SK-N-SH (cell line): Measurements from ENCODE around the gene PACSIN3. TPM values are rescaled to one million over a fixed set of nuclear protein-coding genes. Genes with fewer than 3 reads are reported as not detected.

ENCODE experiments used
- CTCF ChIA-PET: fragments of 300-600, 350-600 bp; formaldehyde crosslinking; extraction: SDS; loops from one replicate; lab custom pipeline; 2021; lab: Yijun Ruan, JAX
- POLR2A ChIA-PET: fragments of 350-600 bp; sonication (Branson Sonifier 250); formaldehyde crosslinking; extraction: SDS; loops from one replicate; lab custom pipeline; 2020; ENCODE audit warnings: antibody characterized with exemption, inconsistent platforms; lab: Yijun Ruan, JAX
- DNase-seq: peaks from one replicate; pipeline ENCODE4 v3.0.0; 2012
- H2AFZ ChIP-seq: fragments of 200-600 bp; sonication (generic); 2 replicates; pipeline ENCODE4 v1.8.1; 2016; ENCODE audit warnings: antibody characterized with exemption, mild to moderate bottlenecking, low read depth
- H3F3A ChIP-seq: fragments of 200-600 bp; sonication (generic); replicated peaks from 2 replicates; pipeline ENCODE3; 2016; ENCODE audit warnings: antibody characterized with exemption, mild to moderate bottlenecking; ENCODE audit not compliant: insufficient read depth
- H3K27ac ChIP-seq, 2 experiments: fragments of 200-500 bp in 1 of 2; fragments of 200-600 bp in 1 of 2; sonication (Bioruptor generic) in 1 of 2; sonication (generic), shearing (Covaris generic) in 1 of 2; 2 replicates each; pipeline versions ENCODE4 v1.5.1 to v1.6.1; 2014 to 2016; ENCODE audit warnings: low read depth in 2 of 2, inconsistent platforms in 1 of 2, low read length in 1 of 2, mild to moderate bottlenecking in 1 of 2, mixed read lengths in 1 of 2
- H3K27me3 ChIP-seq: fragments of 200-600 bp; sonication (generic), shearing (Covaris generic); 2 replicates; pipeline ENCODE4 v1.6.1; 2016; ENCODE audit warnings: mixed run types; ENCODE audit not compliant: insufficient read depth
- H3K36me3 ChIP-seq, 2 experiments: fragments of 200-500 bp in 1 of 2; fragments of 200-600 bp in 1 of 2; sonication (Bioruptor generic) in 1 of 2; sonication (generic) in 1 of 2; replicated peaks in 1 of 2; 2 replicates each; pipeline versions ENCODE3 to v1.5.1; 2014 to 2016; ENCODE audit warnings: low read length in 1 of 2, mild to moderate bottlenecking in 1 of 2; ENCODE audit not compliant: insufficient read depth in 2 of 2, control insufficient read depth in 1 of 2
- H3K4me1 ChIP-seq, 2 experiments: fragments of 200-500 bp in 1 of 2; fragments of 200-600 bp in 1 of 2; sonication (Bioruptor generic) in 1 of 2; sonication (generic), shearing (Covaris generic) in 1 of 2; 2 replicates each; pipeline versions ENCODE4 v1.5.1 to v1.6.1; 2014 to 2016; ENCODE audit warnings: low read depth in 1 of 2, low read length in 1 of 2, mixed run types in 1 of 2; ENCODE audit not compliant: insufficient read depth in 2 of 2, control insufficient read depth in 1 of 2
- H3K4me2 ChIP-seq: fragments of 200-600 bp; sonication (generic), shearing (Covaris generic); 2 replicates; pipeline ENCODE4 v1.6.1; 2017; ENCODE audit warnings: mixed run types
- H3K4me3 ChIP-seq, 2 experiments: fragments of 200-500 bp in 1 of 2; fragments of 200-600 bp in 1 of 2; sonication (Bioruptor generic) in 1 of 2; sonication (generic), shearing (Covaris generic) in 1 of 2; 2 replicates each; pipeline versions ENCODE4 v1.5.1 to v1.8.1; 2014 to 2016; ENCODE audit warnings: low read depth in 2 of 2, inconsistent platforms in 1 of 2, low read length in 1 of 2, mild to moderate bottlenecking in 1 of 2, mixed read lengths in 1 of 2, moderate library complexity in 1 of 2
- H3K79me2 ChIP-seq: fragments of 200-600 bp; sonication (generic); 2 replicates; pipeline ENCODE4 v1.8.1; 2017; ENCODE audit warnings: mild to moderate bottlenecking; ENCODE audit not compliant: insufficient read depth
- H3K9ac ChIP-seq: fragments of 200-600 bp; sonication (generic); 2 replicates; pipeline ENCODE4 v1.6.1; 2017; ENCODE audit warnings: mixed run types
- H3K9me2 ChIP-seq: fragments of 200-600 bp; sonication (generic); 2 replicates; pipeline ENCODE4 v1.6.1; 2017; ENCODE audit warnings: mixed run types
- H3K9me3 ChIP-seq: fragments of 200-600 bp; sonication (generic); 2 replicates; pipeline ENCODE4 v1.6.1; 2017; ENCODE audit warnings: mixed run types, mild to moderate bottlenecking, moderate library complexity
- H4K20me1 ChIP-seq: fragments of 200-600 bp; sonication (generic); 2 replicates; pipeline ENCODE4 v1.6.1; 2017; ENCODE audit warnings: mild to moderate bottlenecking, mixed run types; ENCODE audit not compliant: insufficient read depth
- CHD2 ChIP-seq: fragments of 150-350 bp; IDR thresholded peaks from 2 replicates; pipeline ENCODE4 v1.6.1; 2018; ENCODE audit warnings: low read length; ENCODE audit not compliant: partially characterized antibody
- EZH2phosphoT487 ChIP-seq: fragments of 200-600 bp; sonication (generic); IDR thresholded peaks from 2 replicates; pipeline ENCODE4 v1.6.1; 2017; ENCODE audit warnings: low read depth, mixed run types, mild to moderate bottlenecking, antibody characterized with exemption, moderate library complexity, borderline replicate concordance
- FOXJ3 ChIP-seq: sonication (generic); formaldehyde crosslinking; IDR thresholded peaks from 2 replicates; pipeline ENCODE4 v1.5.1; 2020; ENCODE audit warnings: mild to moderate bottlenecking, missing genetic modification reagents
- FOXM1 ChIP-seq: IDR thresholded peaks from 2 replicates; pipeline ENCODE4 v1.4.0; 2012; ENCODE audit warnings: low read depth, mild to moderate bottlenecking
- GATA2 ChIP-seq: sonication (generic); formaldehyde crosslinking; IDR thresholded peaks from 2 replicates; pipeline ENCODE4 v1.5.0; 2020; ENCODE audit warnings: mild to moderate bottlenecking, missing genetic modification reagents
- JUND ChIP-seq: IDR thresholded peaks from 2 replicates; pipeline ENCODE4 v1.4.0; 2012
- MEF2A ChIP-seq: IDR thresholded peaks from 2 replicates; pipeline ENCODE4 v1.4.0; 2012; ENCODE audit warnings: low read depth, borderline replicate concordance
- NFIC ChIP-seq: IDR thresholded peaks from 2 replicates; pipeline ENCODE4 v1.4.0; 2012; ENCODE audit warnings: borderline replicate concordance
- RAD21 ChIP-seq: IDR thresholded peaks from 2 replicates; pipeline ENCODE4 v1.6.1; 2012; ENCODE audit warnings: mild to moderate bottlenecking, low read length
- RFX5 ChIP-seq: IDR thresholded peaks from 2 replicates; pipeline ENCODE4 v1.6.1; 2012; ENCODE audit warnings: mild to moderate bottlenecking, improper control_type of control experiment, low read length
- SIN3A ChIP-seq: IDR thresholded peaks from 2 replicates; pipeline ENCODE4 v1.6.1; 2012; ENCODE audit warnings: low read depth, mild to moderate bottlenecking, low read length, moderate library complexity, borderline replicate concordance
- SMC3 ChIP-seq: IDR thresholded peaks from 2 replicates; pipeline ENCODE4 v1.6.1; 2012; ENCODE audit warnings: low read depth, low read length, improper control_type of control experiment
- TCF12 ChIP-seq: IDR thresholded peaks from 2 replicates; pipeline ENCODE4 v1.4.0; 2012
- TEAD4 ChIP-seq: IDR thresholded peaks from 2 replicates; pipeline ENCODE4 v1.4.0; 2012; ENCODE audit warnings: mild to moderate bottlenecking, borderline replicate concordance; ENCODE audit not compliant: insufficient read depth
- WGBS: methylation state at CpG from one replicate; pipeline ENCODE4 v1.1.6; 2017; ENCODE audit warnings: low lambda C conversion rate; 5-methylcytosine and 5-hydroxymethylcytosine counted together
- polyA plus RNA-seq, 3 experiments: library from polyadenylated mRNA; depleted of rRNA; stranded (reverse); fragments of >200 nt; gene quantifications; 2 replicates each; pipeline ENCODE4 v1.2.3, GENCODE V29; 2012
- TF ChIP-seq, protein P1 (sequence below): IDR thresholded peaks from 2 replicates; pipeline ENCODE4 v1.6.1; 2012; ENCODE audit warnings: mild to moderate bottlenecking, low read depth, low read length, moderate library complexity
- TF ChIP-seq, protein P2 (sequence below): fragments of 200-600 bp; sonication (generic); IDR thresholded peaks from 2 replicates; pipeline ENCODE4 v1.6.1; 2017; ENCODE audit warnings: antibody characterized with exemption, mild to moderate bottlenecking, moderate library complexity
- TF ChIP-seq, protein P3 (sequence below): IDR thresholded peaks from 2 replicates; pipeline ENCODE4 v1.4.0; 2012; ENCODE audit warnings: low read depth

PACSIN3 gene
- polyA plus RNA-seq, 1 of the 3 experiments (the other 2 are of a cell fraction): 31.1 TPM

DNA sequence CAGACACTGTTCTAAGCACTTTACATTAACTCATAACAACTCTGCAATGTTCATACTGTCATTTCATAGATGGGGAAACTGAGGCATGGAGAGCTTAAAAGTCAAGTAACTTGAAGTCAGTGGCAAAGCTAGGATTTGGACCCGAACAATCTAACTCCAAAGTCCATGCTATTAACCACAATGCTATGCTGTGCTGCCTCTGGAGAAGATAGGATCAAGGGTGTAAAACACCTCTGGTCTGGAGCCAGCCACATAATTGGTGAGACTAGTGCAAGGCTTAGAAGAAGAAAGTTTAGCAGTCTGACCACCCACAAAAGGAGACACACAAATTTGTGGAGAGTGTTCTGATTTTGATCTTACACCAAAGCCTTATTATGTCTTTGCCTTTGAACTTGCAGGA is 53.3 kb downstream of the PACSIN3 start (continued):
- TF ChIP-seq, protein P1, sequence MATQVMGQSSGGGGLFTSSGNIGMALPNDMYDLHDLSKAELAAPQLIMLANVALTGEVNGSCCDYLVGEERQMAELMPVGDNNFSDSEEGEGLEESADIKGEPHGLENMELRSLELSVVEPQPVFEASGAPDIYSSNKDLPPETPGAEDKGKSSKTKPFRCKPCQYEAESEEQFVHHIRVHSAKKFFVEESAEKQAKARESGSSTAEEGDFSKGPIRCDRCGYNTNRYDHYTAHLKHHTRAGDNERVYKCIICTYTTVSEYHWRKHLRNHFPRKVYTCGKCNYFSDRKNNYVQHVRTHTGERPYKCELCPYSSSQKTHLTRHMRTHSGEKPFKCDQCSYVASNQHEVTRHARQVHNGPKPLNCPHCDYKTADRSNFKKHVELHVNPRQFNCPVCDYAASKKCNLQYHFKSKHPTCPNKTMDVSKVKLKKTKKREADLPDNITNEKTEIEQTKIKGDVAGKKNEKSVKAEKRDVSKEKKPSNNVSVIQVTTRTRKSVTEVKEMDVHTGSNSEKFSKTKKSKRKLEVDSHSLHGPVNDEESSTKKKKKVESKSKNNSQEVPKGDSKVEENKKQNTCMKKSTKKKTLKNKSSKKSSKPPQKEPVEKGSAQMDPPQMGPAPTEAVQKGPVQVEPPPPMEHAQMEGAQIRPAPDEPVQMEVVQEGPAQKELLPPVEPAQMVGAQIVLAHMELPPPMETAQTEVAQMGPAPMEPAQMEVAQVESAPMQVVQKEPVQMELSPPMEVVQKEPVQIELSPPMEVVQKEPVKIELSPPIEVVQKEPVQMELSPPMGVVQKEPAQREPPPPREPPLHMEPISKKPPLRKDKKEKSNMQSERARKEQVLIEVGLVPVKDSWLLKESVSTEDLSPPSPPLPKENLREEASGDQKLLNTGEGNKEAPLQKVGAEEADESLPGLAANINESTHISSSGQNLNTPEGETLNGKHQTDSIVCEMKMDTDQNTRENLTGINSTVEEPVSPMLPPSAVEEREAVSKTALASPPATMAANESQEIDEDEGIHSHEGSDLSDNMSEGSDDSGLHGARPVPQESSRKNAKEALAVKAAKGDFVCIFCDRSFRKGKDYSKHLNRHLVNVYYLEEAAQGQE: no peak
- TF ChIP-seq GATA2 (CRISPR knock-in tag): no peak
- TF ChIP-seq CHD2: no peak
- TF ChIP-seq RAD21: no peak
- TF ChIP-seq, protein P2, sequence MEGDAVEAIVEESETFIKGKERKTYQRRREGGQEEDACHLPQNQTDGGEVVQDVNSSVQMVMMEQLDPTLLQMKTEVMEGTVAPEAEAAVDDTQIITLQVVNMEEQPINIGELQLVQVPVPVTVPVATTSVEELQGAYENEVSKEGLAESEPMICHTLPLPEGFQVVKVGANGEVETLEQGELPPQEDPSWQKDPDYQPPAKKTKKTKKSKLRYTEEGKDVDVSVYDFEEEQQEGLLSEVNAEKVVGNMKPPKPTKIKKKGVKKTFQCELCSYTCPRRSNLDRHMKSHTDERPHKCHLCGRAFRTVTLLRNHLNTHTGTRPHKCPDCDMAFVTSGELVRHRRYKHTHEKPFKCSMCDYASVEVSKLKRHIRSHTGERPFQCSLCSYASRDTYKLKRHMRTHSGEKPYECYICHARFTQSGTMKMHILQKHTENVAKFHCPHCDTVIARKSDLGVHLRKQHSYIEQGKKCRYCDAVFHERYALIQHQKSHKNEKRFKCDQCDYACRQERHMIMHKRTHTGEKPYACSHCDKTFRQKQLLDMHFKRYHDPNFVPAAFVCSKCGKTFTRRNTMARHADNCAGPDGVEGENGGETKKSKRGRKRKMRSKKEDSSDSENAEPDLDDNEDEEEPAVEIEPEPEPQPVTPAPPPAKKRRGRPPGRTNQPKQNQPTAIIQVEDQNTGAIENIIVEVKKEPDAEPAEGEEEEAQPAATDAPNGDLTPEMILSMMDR: no peak
- TF ChIP-seq, protein P3, sequence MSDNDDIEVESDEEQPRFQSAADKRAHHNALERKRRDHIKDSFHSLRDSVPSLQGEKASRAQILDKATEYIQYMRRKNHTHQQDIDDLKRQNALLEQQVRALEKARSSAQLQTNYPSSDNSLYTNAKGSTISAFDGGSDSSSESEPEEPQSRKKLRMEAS: no peak
- TF ChIP-seq TEAD4: no peak

DNA sequence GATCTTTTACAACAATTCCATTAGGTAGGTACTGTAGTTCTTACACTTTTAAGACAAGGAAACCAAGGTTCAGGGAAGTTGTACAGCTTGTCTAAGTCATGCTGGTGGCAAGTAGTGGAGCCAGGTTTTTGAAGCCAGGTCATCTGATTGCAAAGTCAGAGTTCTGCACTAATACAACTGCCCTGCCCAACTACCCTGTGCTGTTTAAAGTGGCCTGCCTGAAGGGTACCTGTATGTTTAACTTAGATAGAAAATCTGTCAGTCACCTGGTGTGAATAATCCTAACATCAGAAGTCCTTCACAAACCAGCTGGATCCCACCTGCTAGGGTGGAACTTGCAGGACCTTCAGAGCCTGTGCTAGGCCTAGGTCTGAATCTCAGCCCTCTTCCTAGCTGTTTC is 53.7 kb downstream of the PACSIN3 start:
- Histone ChIP-seq H3K36me3 (peaks cover under 1 to 8% of the 10 kb centered on the region in 2 experiments), H3K4me3 (no peak overlapping the region), H4K20me1 (no peaks in the 10 kb centered on the region), H3K9ac (no peak overlapping the region), H3K27ac (no peak overlapping the region), H3K9me2 (no peaks in the 10 kb centered on the region), H3K9me3 (no peaks in the 10 kb centered on the region), H2AFZ (no peak overlapping the region), H3K79me2 (no peaks in the 10 kb centered on the region), H3K27me3 (no peaks in the 10 kb centered on the region), H3K4me2 (no peak overlapping the region), H3K4me1 (peaks cover 0 to 3% of the 10 kb centered on the region in 2 experiments; a peak in 1 of 4 replicates), H3F3A (no peaks in the 10 kb centered on the region)
- DNase-seq: no peak
- no peak for TF ChIP-seq EZH2phosphoT487
- POLR2A ChIA-PET: no interaction called here
- CTCF ChIA-PET: interaction anchor here (4.4 kb wide), 1 partner anchor 21 kb away, joined by 25 read pairs; no protein-coding TSS in a partner anchor

DNA sequence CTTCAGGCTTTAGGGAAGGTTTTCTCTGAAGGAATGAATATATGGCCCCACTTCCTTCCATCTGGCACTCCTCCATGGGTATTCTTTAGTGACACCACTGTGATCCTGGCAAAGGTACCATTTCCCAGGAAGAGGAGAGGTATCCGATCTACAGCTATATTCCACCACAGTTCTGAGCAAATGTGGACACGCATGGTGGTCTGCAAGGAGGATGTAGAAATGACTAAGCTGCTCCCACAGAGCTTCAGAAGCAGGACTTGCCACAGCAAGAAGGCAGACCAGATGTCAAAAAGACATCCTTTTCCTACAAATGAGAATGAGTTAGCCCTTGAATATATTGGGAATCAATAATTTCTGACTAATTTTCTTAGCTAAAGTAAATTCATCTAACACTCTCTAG is 55.1 kb downstream of the PACSIN3 start:
- no peak overlapping the region for H3K27ac ChIP-seq
- no peak overlapping the region for H2AFZ ChIP-seq
- no peaks in the 10 kb centered on the region for H3K27me3 ChIP-seq
- no peaks in the 10 kb centered on the region for H3K79me2 ChIP-seq
- no peaks in the 10 kb centered on the region for H4K20me1 ChIP-seq
- no peaks in the 10 kb centered on the region for H3K9me3 ChIP-seq
- CTCF ChIA-PET: interaction anchor here (1.1 to 1.5 kb wide), 5 partner anchors 10 to 230 kb away, joined by 3 to 9 read pairs (median 4); no protein-coding TSS in a partner anchor
- no peaks in the 10 kb centered on the region for H3K9me2 ChIP-seq
- POLR2A ChIA-PET: no interaction called here
- TF ChIP-seq SIN3A: no peak
- TF ChIP-seq, protein P2: no peak
- TF ChIP-seq FOXJ3 (CRISPR knock-in tag): no peak
- TF ChIP-seq SMC3: no peak
- TF ChIP-seq NFIC: no peak
- TF ChIP-seq JUND: no peak
- no peak for TF ChIP-seq RFX5
- no peak for TF ChIP-seq FOXM1
- TF ChIP-seq TCF12: no peak
- TF ChIP-seq MEF2A: no peak
- DNase-seq: no peak
- no peak overlapping the region for H3K9ac ChIP-seq
- H3F3A ChIP-seq: no peaks in the 10 kb centered on the region
- no peaks in the 10 kb centered on the region for H3K36me3 ChIP-seq
- H3K4me2 ChIP-seq: no peak overlapping the region
- 93% methylated on average over 2 of the region's 2 CpGs for WGBS
- H3K4me3 ChIP-seq: no peak overlapping the region
- peaks cover 0 to 3% of the 10 kb centered on the region in 2 experiments; a peak in 1 of 4 replicates for H3K4me1 ChIP-seq
